KBM-7 (cell line): Measurements from ENCODE around the gene TOM1L2.
A peak's percentile ranks its signal among the peaks of the same experiment; 100 is the strongest.
"Not testable (repeated sequence)": the region's sequence is repeated elsewhere in the genome, so short reads cannot be mapped to it uniquely, and the experiment has no call there.

ENCODE experiments used
- DNase-seq: peaks from one replicate; pipeline ENCODE4 v3.0.0-alpha.2; 2015
- in situ Hi-C: fragments of 300-500 bp; cut with MboI; formaldehyde crosslinking; loops from 2 replicates; pipeline ENCODE4 v1.14.3; 2020; ENCODE audit warnings: low sequenced_read_pairs, low pct_unique_long_range_greater_than_20kb, mixed read lengths

The TOM1L2 gene

GRCh38 chr17:17978481-17979424 is 6.6 kb upstream of the TOM1L2 start:
- peak; percentile 85 for DNase-seq
- in situ Hi-C loops = no loop called here

GRCh38 chr17:17976931-17977570 is 4.9 kb upstream of the TOM1L2 start:
- DNase-seq = no peak
- in situ Hi-C loops = no loop called here

- peak; percentile 51 for DNase-seq
- in situ Hi-C loops = no loop called here
Observed at GRCh38 chr17:17975436-17975835, 3.2 kb upstream of the TOM1L2 start.

GRCh38 chr17:17972952-17973254 is 703 bp upstream of the TOM1L2 start:
- no peak for DNase-seq
- in situ Hi-C loops = no loop called here

- DNase-seq = no peak
- in situ Hi-C loops = no loop called here
Observed at GRCh38 chr17:17971431-17972125, 622 bp downstream of the TOM1L2 start.

- in situ Hi-C loops = no loop called here
- DNase-seq = no peak
Observed at GRCh38 chr17:17970699-17971430, 1.3 kb downstream of the TOM1L2 start.

DNA sequence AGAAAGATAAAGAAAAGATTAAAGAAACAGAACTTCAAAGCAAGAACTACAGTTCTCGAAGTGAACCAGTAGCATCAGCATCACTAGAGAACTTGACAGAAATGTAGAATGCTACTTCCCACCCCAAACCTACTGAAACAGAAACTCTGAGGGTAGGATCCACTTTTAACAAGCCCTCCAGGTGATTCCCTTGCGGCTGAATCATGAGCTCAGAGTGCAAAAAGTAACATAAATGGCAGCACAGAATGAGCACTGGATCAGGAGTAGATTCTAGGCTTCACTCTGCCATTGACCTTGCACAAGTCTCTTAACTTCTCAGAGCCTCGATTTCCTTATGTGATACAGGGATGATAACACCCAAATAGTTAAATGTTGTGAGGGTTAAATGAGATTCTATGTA is 5.8 kb downstream of the TOM1L2 start:
- in situ Hi-C loops = no loop called here
- no peak for DNase-seq

GRCh38 chr17:17965152-17965721 is 7.0 kb downstream of the TOM1L2 start:
- DNase-seq = no peak

DNA sequence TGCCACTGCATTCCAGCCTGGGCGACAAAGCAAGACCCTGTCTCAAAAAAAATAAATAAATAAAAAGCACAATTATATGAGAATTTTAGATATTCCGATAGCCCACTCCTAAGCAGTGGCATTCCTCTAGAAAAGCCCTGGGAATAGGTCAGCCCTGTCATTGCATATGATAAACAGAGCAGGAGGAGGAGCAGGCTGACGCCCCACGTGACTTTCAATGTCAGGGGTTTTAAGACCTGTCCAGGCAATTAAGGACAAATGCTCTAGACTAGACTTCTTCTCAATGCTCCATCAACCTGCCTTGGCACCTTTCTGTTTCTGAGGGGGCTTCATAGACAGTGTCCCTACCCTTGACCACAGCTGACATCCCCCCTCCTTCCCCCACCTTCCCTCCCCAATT is 7.5 kb downstream of the TOM1L2 start:
- in situ Hi-C loops = no loop called here
- DNase-seq = no peak

More at GRCh38 chr17:17965152-17965721, 7.0 kb downstream of the TOM1L2 start:
- in situ Hi-C loops = no loop called here

DNA sequence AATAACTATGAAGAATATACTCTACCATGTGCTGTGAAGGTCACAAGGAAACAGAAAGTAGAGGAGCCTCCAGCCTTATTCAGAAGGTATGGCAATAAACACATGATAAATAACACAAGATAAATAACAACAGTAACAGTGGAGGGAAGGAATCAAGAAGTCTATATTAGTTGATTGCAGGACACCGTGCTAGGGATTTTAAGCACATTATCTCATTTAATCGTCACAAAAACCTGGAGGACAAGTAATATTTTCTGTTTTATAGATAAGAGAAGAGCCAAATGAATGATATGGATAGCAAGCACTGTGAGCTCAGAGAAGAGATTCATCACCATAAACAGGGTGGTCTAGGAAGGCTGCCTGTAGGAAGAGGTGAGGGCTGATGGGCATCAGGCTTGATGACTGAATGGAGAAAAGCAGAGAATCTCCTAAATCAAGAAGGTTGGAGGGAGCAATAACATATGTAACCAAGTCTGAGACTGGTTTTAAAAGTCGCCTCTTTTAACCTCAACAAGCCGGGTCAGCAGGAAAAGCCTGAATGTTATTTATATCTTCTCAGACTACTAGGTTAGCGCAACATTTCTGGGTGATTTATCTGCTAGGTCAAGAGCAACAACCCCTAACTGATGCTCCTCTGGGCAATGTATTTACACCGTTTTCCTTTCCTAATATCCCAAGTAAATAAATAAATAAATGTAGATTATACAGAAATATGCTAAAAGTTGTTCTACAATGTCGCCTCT is 8.3 kb downstream of the TOM1L2 start:
- DNase-seq = no peak
- in situ Hi-C loops = no loop called here

GRCh38 chr17:17963066-17963465 is 9.1 kb downstream of the TOM1L2 start:
- in situ Hi-C loops = no loop called here
- no peak for DNase-seq

GRCh38 chr17:17960500-17961030 is 11.6 kb downstream of the TOM1L2 start:
- in situ Hi-C loops = no loop called here

GRCh38 chr17:17959520-17960361 is 12.5 kb downstream of the TOM1L2 start:
- in situ Hi-C loops = no loop called here
- DNase-seq = no peak

More at GRCh38 chr17:17960500-17961030, 11.6 kb downstream of the TOM1L2 start:
- no peak for DNase-seq

- DNase-seq = no peak
Observed at GRCh38 chr17:17958982-17959381, 13.2 kb downstream of the TOM1L2 start.

DNA sequence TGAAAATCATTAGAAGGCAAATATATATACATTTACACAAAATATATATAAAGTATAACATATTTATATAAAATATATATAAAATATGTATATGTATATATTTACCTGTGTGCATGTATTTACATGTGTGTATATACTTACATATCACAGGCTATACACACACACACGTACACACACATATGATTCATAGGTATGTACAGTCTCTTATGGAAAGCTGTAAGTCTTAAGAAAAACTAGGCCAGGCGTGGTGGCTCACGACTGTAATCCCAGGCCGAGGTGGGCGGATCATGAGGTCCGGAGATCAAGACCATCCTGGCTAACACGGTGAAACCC is 14.7 kb downstream of the TOM1L2 start:
- in situ Hi-C loops = no loop called here
- DNase-seq = no peak

More at GRCh38 chr17:17958982-17959381, 13.2 kb downstream of the TOM1L2 start:
- in situ Hi-C loops = no loop called here

- in situ Hi-C loops, DNase-seq: not testable (repeated sequence)
Observed at GRCh38 chr17:17955790-17956341, 16.3 kb downstream of the TOM1L2 start.

DNA sequence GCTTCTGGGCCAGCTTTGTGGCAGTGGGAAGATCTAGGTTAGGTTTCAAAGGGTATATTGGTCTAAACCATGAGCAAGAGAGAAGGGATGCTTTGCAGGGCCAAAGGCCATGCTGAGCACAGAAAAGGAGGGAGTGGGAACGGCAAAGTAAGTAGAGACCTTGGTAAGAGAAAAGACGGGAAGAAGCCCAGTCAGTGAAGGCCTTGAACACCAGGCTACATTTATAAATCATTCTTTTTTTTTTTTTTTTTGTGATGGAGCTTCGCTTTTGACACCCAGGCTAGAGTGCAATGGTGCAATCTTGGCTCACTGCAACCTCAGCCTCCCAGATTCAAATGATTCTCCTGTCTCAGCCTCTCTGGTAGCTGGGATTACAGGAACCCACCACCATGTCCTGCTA is 18.1 kb downstream of the TOM1L2 start:
- DNase-seq = no peak
- in situ Hi-C loops = no loop called here
